Activated naive CD4-positive, alpha-beta T cell treated with anti-CD3 and anti-CD28 coated beads, Interleukin-2, amount 10 ng/mL, durations not matched to agents 7 days and 5 days (primary cell): ENCODE results near the gene MDM2.
A peak's percentile ranks its signal among the peaks of the same experiment; 100 is the strongest.
"Not testable (repeated sequence)": the region's sequence is repeated elsewhere in the genome, so short reads cannot be mapped to it uniquely, and the experiment has no call there.

Experiments
- CTCF ChIA-PET: fragments of 350-600 bp; sonication (Branson Sonifier 250); formaldehyde crosslinking; loops from one replicate; lab custom pipeline; 2021; ENCODE audit warnings: antibody characterized with exemption; lab: Charles Lee
- DNase-seq: peaks from one replicate; pipeline ENCODE4 v3.0.0-alpha.2; 2020
- H3K27ac Mint-ChIP-seq: one replicate; pipeline ENCODE4 v1.8.0; 2021; ENCODE audit warnings: mild to moderate bottlenecking, moderate library complexity, mixed read lengths
- H3K27me3 Mint-ChIP-seq: one replicate; pipeline ENCODE4 v1.8.0; 2021; ENCODE audit warnings: mild to moderate bottlenecking, mixed read lengths
- H3K36me3 Mint-ChIP-seq: one replicate; pipeline ENCODE4 v1.8.0; 2021; ENCODE audit warnings: mixed read lengths
- H3K4me1 Mint-ChIP-seq: one replicate; pipeline ENCODE4 v1.8.0; 2021; ENCODE audit warnings: mixed read lengths
- H3K4me3 Mint-ChIP-seq: one replicate; pipeline ENCODE4 v1.8.0; 2021; ENCODE audit warnings: mild to moderate bottlenecking, moderate library complexity, mixed read lengths
- H3K9me3 Mint-ChIP-seq: one replicate; pipeline ENCODE4 v1.8.0; 2021; ENCODE audit warnings: mixed read lengths

The MDM2 gene

GRCh38 chr12:68819481-68819880 lies 11.5 kb downstream of the MDM2 start:
- H3K4me1 Mint-ChIP-seq: peaks cover 46% of the 10 kb centered on the region
- not testable (repeated sequence) for H3K27me3 Mint-ChIP-seq, H3K9me3 Mint-ChIP-seq, H3K4me3 Mint-ChIP-seq, DNase-seq, H3K27ac Mint-ChIP-seq
- CTCF ChIA-PET: interaction anchor here (0.8 to 1.2 kb wide), 3 partner anchors 9 to 11 kb away, joined by 3 to 7 read pairs (median 5); partner anchors contain the start of gene MDM2
- H3K36me3 Mint-ChIP-seq: peaks cover 54% of the 10 kb centered on the region

GRCh38 chr12:68821357-68822188 lies 13.6 kb downstream of the MDM2 start:
- no peaks in the 10 kb centered on the region for H3K9me3 Mint-ChIP-seq
- peaks cover 36% of the 10 kb centered on the region for H3K4me1 Mint-ChIP-seq
- CTCF ChIA-PET: interaction anchor here (1.0 to 1.8 kb wide), 4 partner anchors 9 to 13 kb away, joined by 3 to 6 read pairs (median 3); partner anchors contain the start of gene MDM2
- H3K36me3 Mint-ChIP-seq: peaks cover 60% of the 10 kb centered on the region
- DNase-seq: no peak
- H3K27ac Mint-ChIP-seq: peak overlapping the region; percentile 83
- H3K27me3 Mint-ChIP-seq: no peaks in the 10 kb centered on the region
- no peak overlapping the region for H3K4me3 Mint-ChIP-seq

GRCh38 chr12:68823696-68824095 lies 15.7 kb downstream of the MDM2 start:
- Mint-ChIP-seq H3K4me1 (peaks cover 34% of the 10 kb centered on the region), H3K4me3 (no peak overlapping the region), H3K36me3 (peaks cover 60% of the 10 kb centered on the region), H3K27ac (peak overlapping the region; percentile 16), H3K27me3 (no peaks in the 10 kb centered on the region), H3K9me3 (no peaks in the 10 kb centered on the region)
- CTCF ChIA-PET: no interaction called here
- DNase-seq: no peak

- CTCF ChIA-PET: interaction anchor here (1.2 kb wide), 1 partner anchor 9 kb away, joined by 4 read pairs; no protein-coding TSS in a partner anchor
- Mint-ChIP-seq H3K27ac (no peak overlapping the region), H3K4me1 (peaks cover 31% of the 10 kb centered on the region), H3K4me3 (no peak overlapping the region), H3K27me3 (no peaks in the 10 kb centered on the region), H3K36me3 (peaks cover 59% of the 10 kb centered on the region), H3K9me3 (no peaks in the 10 kb centered on the region)
- DNase-seq: no peak
Measured at GRCh38 chr12:68824131-68824530, 16.2 kb downstream of the MDM2 start.

- Mint-ChIP-seq H3K36me3 (peaks cover 60% of the 10 kb centered on the region), H3K9me3 (no peaks in the 10 kb centered on the region), H3K27ac (no peak overlapping the region), H3K4me1 (peaks cover 27% of the 10 kb centered on the region), H3K4me3 (no peak overlapping the region), H3K27me3 (no peaks in the 10 kb centered on the region)
- CTCF ChIA-PET: interaction anchor here (0.7 to 1.2 kb wide), 2 partner anchors 10 to 74 kb away, joined by 3 to 4 read pairs; no protein-coding TSS in a partner anchor
- DNase-seq: no peak
Measured at GRCh38 chr12:68824597-68825250, 16.7 kb downstream of the MDM2 start.

GRCh38 chr12:68825569-68826217 lies 17.7 kb downstream of the MDM2 start:
- CTCF ChIA-PET: interaction anchor here (0.7 kb wide), 1 partner anchor 73 kb away, joined by 3 read pairs; no protein-coding TSS in a partner anchor
- H3K4me1 Mint-ChIP-seq: peaks cover 23% of the 10 kb centered on the region
- no peak for DNase-seq
- H3K4me3 Mint-ChIP-seq: no peak overlapping the region
- no peaks in the 10 kb centered on the region for H3K27me3 Mint-ChIP-seq
- no peak overlapping the region for H3K27ac Mint-ChIP-seq
- no peaks in the 10 kb centered on the region for H3K9me3 Mint-ChIP-seq
- peaks cover 58% of the 10 kb centered on the region for H3K36me3 Mint-ChIP-seq

- Mint-ChIP-seq H3K27me3 (no peaks in the 10 kb centered on the region), H3K27ac (no peak overlapping the region), H3K9me3 (no peaks in the 10 kb centered on the region), H3K4me1 (peaks cover 12% of the 10 kb centered on the region), H3K4me3 (no peak overlapping the region), H3K36me3 (peaks cover 58% of the 10 kb centered on the region)
- CTCF ChIA-PET: interaction anchor here (0.9 to 1.4 kb wide), 4 partner anchors 8 to 20 kb away, joined by 3 to 7 read pairs (median 4); partner anchors contain the start of gene MDM2
- no peak for DNase-seq
Measured at GRCh38 chr12:68827895-68828671, 20.1 kb downstream of the MDM2 start.

- CTCF ChIA-PET: interaction anchor here (1.0 to 1.4 kb wide), 3 partner anchors 9 to 21 kb away, joined by 3 to 7 read pairs (median 3); partner anchors contain the start of gene MDM2
- no peak overlapping the region for H3K27ac Mint-ChIP-seq
- H3K27me3 Mint-ChIP-seq: no peaks in the 10 kb centered on the region
- peaks cover 9% of the 10 kb centered on the region for H3K4me1 Mint-ChIP-seq
- H3K4me3 Mint-ChIP-seq: no peak overlapping the region
- no peaks in the 10 kb centered on the region for H3K9me3 Mint-ChIP-seq
- no peak for DNase-seq
- peaks cover 53% of the 10 kb centered on the region for H3K36me3 Mint-ChIP-seq
Measured at GRCh38 chr12:68828672-68829068, 20.7 kb downstream of the MDM2 start.

- H3K4me1 Mint-ChIP-seq: peaks cover 9% of the 10 kb centered on the region
- no peaks in the 10 kb centered on the region for H3K9me3 Mint-ChIP-seq
- CTCF ChIA-PET: interaction anchor here (1.0 to 3.3 kb wide), 3 partner anchors 10 to 239 kb away, joined by 3 to 33 read pairs (median 3); no protein-coding TSS in a partner anchor
- H3K27me3 Mint-ChIP-seq: no peaks in the 10 kb centered on the region
- no peak overlapping the region for H3K4me3 Mint-ChIP-seq
- no peak overlapping the region for H3K27ac Mint-ChIP-seq
- peaks cover 43% of the 10 kb centered on the region for H3K36me3 Mint-ChIP-seq
- no peak for DNase-seq
Measured at GRCh38 chr12:68831272-68831671, 23.3 kb downstream of the MDM2 start.

- H3K4me1 Mint-ChIP-seq: peaks cover 9% of the 10 kb centered on the region
Measured at GRCh38 chr12:68831751-68832503, 23.9 kb downstream of the MDM2 start.

GRCh38 chr12:68832504-68832867 lies 24.5 kb downstream of the MDM2 start:
- DNase-seq: no peak
- CTCF ChIA-PET: interaction anchor here (3.3 kb wide), 1 partner anchor 17 kb away, joined by 33 read pairs; no protein-coding TSS in a partner anchor
- Mint-ChIP-seq H3K9me3 (no peaks in the 10 kb centered on the region), H3K36me3 (peaks cover 46% of the 10 kb centered on the region), H3K27me3 (no peaks in the 10 kb centered on the region), H3K27ac (no peak overlapping the region), H3K4me3 (no peak overlapping the region), H3K4me1 (peaks cover 5% of the 10 kb centered on the region)

More at GRCh38 chr12:68831751-68832503, 23.9 kb downstream of the MDM2 start:
- Mint-ChIP-seq H3K9me3 (no peaks in the 10 kb centered on the region), H3K36me3 (peaks cover 47% of the 10 kb centered on the region), H3K4me3 (no peak overlapping the region), H3K27me3 (no peaks in the 10 kb centered on the region), H3K27ac (no peak overlapping the region)
- DNase-seq: no peak
- CTCF ChIA-PET: interaction anchor here (1.5 to 3.3 kb wide), 2 partner anchors 10 to 17 kb away, joined by 3 to 33 read pairs; no protein-coding TSS in a partner anchor

GRCh38 chr12:68833508-68833907 lies 25.5 kb downstream of the MDM2 start:
- peaks cover 51% of the 10 kb centered on the region for H3K36me3 Mint-ChIP-seq
- H3K4me1 Mint-ChIP-seq: peaks cover 5% of the 10 kb centered on the region
- no peaks in the 10 kb centered on the region for H3K27me3 Mint-ChIP-seq
- no peak overlapping the region for H3K27ac Mint-ChIP-seq
- no peak overlapping the region for H3K4me3 Mint-ChIP-seq
- CTCF ChIA-PET: interaction anchor here (1.2 kb wide), 1 partner anchor 21 kb away, joined by 4 read pairs; no protein-coding TSS in a partner anchor
- DNase-seq: no peak
- no peaks in the 10 kb centered on the region for H3K9me3 Mint-ChIP-seq
